Activated gamma-delta T cell treated with Interleukin-2 at 50 U/mL for 16 hours (primary cell): ENCODE measurements around the gene CACNA2D2.

ENCODE experiments used
- DNase-seq: peaks from one replicate; pipeline ENCODE4 v3.0.0-alpha.2; 2020

CACNA2D2 gene

GRCh38 chr3:50358911-50359759 lies 144.3 kb downstream of the CACNA2D2 start, which contains the start of gene TMEM115:
TSS of gene TMEM115 (minus strand) at chr3:50359521. CDS start at chr3:50359063, 458 bp downstream.
- peak; percentile 95 for DNase-seq

DNA sequence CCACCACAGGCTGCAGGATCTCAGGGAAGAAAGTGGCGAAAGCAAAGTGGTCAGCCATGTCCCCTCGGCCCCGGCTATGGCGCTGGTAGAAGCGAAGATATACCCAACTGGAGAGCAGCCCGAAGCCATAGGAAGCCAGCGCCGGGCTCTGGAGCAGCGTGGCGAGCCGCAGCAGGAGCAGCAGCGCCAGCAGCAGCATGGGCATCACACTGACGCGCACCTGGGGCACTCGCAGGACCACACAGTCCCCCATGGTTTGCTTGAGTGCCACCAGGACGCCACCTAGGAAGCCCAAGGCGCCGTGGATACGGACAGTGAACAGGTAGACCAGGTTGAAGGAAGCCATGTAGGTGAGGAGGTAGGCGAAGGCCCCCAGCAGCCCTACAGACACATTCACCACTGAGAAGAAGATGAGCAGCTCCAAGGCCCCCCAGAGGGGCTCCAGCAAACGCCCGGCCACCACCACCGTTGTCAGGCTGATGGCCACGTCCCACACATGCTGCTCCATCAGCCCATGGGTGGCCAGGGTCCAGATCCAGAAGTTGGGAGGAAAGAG lies 145.0 kb downstream of the CACNA2D2 start:
- no peak for DNase-seq

DNA sequence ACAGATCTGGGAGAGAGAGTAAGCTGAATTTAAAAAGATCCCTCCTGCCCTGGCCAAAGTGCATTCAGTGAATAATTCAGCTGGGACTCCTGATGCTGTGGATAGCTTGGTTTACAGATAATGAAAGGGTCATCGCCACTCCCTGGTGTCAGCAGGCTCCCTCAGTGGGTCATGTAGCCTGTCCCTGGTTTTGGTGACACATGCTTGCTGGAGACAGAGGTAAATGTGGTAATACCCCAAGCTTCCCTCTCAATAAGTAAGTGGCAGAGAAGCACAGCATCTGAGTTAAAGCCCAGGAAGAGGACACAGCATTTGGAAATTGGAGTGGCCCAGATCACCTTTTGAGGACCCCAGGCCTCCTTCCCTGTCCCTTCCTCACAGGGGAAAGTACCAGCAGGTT lies 146.0 kb downstream of the CACNA2D2 start:
- no peak for DNase-seq

GRCh38 chr3:50356553-50356952 lies 146.9 kb downstream of the CACNA2D2 start:
- DNase-seq: no peak

DNA sequence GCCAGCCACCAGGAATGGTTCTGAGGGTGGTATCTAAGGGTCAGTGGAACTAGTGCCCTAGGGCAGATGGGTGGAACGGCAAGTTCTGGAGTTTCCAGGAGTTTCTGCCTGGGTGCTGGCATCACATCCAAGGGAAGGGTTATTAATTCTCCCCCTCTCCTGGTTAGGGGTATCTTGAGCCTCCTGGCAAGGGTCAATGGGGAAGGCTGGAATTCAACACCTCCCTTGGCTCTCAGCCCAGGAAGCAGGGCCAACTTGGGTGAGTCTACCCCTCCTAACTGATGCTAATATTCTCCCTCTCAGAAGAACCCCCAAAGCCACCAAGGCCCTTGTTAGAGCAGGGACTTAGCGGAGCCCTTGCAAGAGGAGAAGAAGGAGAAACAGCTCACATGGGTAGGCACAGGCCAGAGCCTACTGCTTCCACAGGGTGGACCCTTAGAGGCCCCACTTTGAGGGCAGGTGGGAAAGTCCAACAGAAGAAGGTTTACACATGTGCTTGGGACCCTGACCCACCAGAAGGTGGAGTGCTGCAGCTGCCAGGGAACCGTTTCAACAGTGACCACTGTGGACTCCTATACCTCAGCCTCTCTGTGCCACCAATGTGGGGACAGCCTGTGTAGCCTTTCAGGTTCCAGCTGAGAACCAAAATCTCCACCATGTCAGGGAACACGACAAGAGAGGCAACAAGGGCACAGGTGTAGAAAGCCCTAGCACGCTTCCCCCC lies 147.4 kb downstream of the CACNA2D2 start:
- DNase-seq: no peak

- DNase-seq: no peak
These were observed 148.6 kb downstream of the CACNA2D2 start for GRCh38 chr3:50354850-50355249.

DNA sequence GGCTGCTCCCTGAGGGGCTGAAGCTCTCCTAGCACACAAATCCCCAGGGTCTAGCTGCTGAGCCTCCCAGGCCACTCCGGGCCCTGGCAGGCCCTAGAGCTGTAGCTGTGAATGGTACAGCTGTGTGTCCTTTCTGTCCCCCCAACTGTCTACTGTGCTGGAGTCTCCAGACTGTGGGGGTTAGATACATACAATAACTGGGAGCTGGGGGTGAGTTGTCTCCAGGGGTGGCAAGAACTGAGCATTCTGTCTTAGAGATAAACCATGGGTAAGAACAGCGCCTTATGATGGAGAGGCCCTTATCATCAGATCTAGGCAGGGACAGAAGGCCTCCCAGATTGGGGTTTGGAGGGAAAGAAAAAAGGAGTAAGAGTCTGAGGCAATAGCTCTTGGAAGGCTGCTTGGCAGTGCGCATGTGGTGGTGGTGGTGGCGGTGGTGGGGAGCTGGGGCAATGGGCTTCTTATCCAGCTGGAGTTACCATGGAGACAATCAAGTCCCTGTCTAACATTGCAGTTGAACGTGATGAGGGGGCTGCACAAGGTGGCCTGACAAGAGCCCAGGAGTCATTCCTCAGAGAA lies 149.2 kb downstream of the CACNA2D2 start:
- no peak for DNase-seq

GRCh38 chr3:50353245-50354004 lies 150.0 kb downstream of the CACNA2D2 start:
- DNase-seq: no peak

- no peak for DNase-seq
These were observed 150.7 kb downstream of the CACNA2D2 start for GRCh38 chr3:50352781-50353180.

GRCh38 chr3:50351323-50351697 lies 152.1 kb downstream of the CACNA2D2 start:
- DNase-seq: no peak

DNA sequence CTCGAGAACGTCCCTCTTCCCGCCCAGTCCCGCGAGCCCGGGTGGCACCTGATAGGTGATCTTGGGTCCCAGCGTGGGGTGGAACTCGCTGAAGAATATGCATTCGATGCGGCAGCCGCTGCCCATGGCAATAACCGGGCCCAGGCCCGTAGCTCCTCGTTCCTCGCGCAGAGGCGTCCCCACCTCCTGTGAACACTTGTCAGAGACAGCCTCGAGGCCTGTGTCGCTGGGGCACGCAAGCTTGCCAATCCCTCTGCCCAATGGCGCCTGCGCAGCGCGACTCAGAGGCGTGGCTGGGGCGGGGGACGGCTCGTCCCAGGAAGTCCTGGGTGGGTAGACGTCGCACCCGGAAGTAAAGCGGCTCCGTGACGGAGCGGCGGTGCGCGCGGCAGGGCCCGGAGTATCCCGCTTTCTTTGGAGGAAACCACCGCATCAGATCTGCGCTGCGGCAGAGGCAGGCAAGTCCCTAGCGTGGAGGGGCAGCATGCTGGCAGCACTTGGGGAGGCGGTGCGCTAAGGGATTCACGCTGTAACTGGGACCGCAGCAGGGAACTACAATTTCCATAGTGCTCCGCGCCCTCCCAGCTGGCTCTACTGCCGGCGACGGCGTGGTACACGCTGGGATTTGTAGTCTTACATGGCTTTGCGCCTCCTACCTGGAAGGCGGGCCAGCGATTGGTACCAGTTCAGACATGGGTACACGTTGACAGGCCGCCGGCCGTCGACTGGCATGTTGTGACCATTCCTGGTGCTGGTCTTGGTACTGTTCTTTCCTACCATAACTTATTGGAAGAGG lies 152.7 kb downstream of the CACNA2D2 start, which contains the start of the genes CYB561D2 and NPRL2:
Gene CYB561D2, plus strand, starts transcription at position 336 of the 796 bp plus-strand sequence. CDS start 572 bp downstream, outside the sequence.
Gene NPRL2, minus strand, starts transcription at position 249 of the 796 bp plus-strand sequence. Its CDS starts 123 bp downstream, at position 126.
- peak; percentile 99 for DNase-seq

DNA sequence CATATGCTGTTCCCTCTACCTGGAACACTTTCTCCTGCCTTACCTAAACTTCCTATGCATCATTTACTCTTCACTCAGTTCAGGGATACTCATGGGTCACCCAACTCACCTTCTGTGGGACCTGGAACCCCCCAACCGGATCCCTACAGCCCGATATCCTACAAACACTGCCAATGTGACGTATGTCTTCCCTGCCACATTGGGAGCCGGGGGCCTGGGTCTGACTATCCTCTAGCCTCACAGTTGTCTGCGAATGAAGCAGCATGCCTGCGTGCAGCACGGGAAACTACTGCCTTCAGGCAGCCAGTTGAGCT lies 153.3 kb downstream of the CACNA2D2 start:
- no peak for DNase-seq

- peak; percentile 79 for DNase-seq
These were observed 156.1 kb downstream of the CACNA2D2 start for GRCh38 chr3:50347187-50347813.

- DNase-seq: peak; percentile 66
These were observed 157.7 kb downstream of the CACNA2D2 start, which contains the start of gene ZMYND10 for GRCh38 chr3:50345586-50346234. TSS of gene ZMYND10 (minus strand) at chr3:50345732. CDS start at chr3:50345579, 153 bp downstream.

DNA sequence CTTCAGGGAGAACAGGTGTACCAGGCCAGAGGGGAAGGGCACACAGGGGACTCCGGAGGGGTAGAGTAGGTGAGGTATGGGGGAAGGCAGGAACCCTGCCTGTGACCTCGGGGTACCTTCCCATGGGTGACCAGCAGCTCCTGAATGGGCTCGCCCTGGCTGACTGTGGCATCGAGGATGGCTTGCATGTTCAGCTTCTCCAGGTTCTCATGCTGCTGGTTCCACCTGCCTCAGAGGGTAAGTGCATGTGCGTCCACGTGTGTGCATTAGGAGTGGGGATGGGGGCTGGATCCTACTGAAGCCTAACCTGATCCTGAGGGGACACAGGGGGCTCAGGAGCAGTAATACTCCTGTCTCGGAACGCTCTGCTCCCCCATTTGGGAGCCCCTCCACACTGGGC lies 158.4 kb downstream of the CACNA2D2 start:
- no peak for DNase-seq

DNA sequence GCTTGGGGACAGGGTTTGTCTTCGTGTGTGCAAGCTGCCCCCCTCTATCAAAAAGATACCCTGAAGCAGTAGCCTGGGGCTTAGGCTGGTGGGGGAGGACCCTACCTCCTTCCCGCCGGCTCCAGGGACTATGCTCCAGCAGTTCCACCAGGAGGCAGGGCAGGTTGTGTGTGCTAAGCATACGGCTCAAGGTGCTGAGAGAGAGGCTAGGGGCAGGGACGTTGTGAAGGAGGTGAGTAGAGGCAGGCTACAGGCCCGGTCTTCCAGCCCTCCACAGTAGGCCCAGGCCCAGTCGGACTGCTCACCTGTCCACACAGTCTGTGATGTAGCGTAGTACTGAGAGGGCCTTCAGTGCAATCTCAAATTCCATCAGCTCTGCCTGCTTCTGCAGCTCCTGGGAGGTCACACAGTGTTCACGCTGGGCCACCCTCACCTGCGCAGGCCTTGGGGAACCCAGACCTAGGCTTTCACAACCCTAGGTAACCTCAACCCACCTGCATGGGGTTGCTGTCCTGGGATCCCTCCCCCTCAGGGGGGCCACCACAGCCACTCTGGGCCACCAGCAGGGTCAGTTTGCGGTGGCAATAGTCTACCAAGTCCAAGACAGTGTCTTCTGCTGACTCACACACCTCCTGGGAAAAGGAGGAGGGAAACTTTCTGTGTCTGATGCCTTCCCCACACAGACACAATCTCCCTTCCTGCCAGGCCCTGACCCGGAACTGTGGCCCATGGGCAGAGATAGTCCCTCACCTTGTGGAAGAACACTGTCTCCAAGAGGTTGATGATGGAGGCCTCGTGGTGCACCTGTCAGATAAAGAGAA lies 160.4 kb downstream of the CACNA2D2 start:
- DNase-seq: no peak

- no peak for DNase-seq
These were observed 161.3 kb downstream of the CACNA2D2 start for GRCh38 chr3:50341996-50342650.

- DNase-seq: no peak
These were observed 161.9 kb downstream of the CACNA2D2 start for GRCh38 chr3:50341537-50341936.
